ENCODE measurements around the gene RRAD.

RRAD gene

DNA sequence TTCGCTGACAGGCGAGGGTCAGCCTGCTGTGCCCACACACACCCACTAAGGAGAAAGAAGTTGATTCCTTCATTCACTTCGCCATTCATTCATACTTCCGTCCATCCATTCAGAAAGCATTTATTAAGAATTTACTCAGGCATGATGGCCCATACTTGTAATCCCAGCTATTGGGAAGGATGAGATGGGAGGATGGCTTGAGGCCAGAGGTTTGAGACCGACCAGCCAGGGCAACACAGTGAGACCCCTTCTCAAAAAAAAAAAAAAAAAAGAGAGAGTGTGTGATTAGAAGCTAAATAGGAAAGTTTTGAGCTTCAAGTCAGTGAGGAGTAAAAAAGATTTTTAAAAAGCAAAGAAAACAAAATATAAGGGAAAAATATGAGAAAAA, 18.7 kb upstream of the RRAD start:
- no peak overlapping the region for H3K4me3 ChIP-seq (replicated peaks; ENCODE audit: low read depth, low read length)
- DNase-seq (ENCODE audit: extremely low read depth, low read depth) = no peak
- TF ChIP-seq, protein P1, sequence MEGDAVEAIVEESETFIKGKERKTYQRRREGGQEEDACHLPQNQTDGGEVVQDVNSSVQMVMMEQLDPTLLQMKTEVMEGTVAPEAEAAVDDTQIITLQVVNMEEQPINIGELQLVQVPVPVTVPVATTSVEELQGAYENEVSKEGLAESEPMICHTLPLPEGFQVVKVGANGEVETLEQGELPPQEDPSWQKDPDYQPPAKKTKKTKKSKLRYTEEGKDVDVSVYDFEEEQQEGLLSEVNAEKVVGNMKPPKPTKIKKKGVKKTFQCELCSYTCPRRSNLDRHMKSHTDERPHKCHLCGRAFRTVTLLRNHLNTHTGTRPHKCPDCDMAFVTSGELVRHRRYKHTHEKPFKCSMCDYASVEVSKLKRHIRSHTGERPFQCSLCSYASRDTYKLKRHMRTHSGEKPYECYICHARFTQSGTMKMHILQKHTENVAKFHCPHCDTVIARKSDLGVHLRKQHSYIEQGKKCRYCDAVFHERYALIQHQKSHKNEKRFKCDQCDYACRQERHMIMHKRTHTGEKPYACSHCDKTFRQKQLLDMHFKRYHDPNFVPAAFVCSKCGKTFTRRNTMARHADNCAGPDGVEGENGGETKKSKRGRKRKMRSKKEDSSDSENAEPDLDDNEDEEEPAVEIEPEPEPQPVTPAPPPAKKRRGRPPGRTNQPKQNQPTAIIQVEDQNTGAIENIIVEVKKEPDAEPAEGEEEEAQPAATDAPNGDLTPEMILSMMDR (IDR thresholded peaks at IDR 0.05; ENCODE audit: low read depth, low read length, missing control alignments) = no peak

DNA sequence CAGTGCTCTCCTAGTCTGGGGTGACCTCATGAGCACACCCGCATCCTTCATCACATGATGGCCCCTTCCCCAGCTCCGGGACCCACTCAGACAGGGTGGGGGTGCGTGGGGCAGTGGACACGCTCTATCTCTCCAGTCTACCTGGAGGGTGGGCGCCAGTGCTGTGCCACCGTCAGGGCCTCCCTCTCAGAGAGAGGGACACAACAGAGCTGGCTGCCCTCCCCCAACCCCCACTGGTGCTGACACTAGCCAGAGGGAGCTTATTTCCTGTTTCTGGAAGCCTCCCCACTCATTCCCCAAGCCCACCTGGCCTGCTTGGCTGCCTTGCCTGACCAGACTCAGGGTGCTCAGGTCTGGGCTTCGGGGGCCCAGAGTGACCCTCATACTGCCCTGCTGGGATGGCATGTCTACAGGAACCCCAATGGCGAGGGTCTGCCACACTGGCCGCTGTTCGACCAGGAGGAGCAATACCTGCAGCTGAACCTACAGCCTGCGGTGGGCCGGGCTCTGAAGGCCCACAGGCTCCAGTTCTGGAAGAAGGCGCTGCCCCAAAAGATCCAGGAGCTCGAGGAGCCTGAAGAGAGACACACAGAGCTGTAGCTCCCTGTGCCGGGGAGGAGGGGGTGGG, 18.2 kb upstream of the RRAD start:
- H3K4me3 ChIP-seq (replicated peaks; ENCODE audit: low read depth, low read length) = no peak overlapping the region
- no peak for DNase-seq (ENCODE audit: extremely low read depth, low read depth)
- TF ChIP-seq, protein P1 (IDR thresholded peaks at IDR 0.05; ENCODE audit: low read depth, low read length, missing control alignments) = no peak

DNA sequence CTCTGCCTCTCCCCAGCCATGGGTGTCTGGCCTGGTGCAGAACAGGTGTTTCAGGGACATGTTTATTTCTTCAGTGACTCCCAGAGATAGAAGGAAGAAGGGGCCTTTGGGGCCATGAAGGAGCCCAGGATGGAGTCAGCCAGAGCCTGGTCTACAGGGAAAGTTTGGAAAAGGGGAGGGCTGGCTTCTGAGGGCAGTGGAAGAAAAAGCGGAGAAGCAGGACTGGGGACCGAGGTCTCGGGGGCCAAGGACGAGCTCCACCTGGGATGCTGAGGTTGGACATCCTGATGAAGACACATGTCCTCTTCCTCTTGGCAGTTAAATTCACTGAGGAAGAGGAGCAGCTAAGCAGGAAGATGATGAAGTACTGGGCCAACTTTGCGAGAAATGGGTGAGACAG, 17.6 kb upstream of the RRAD start:
- H3K4me3 ChIP-seq (replicated peaks; ENCODE audit: low read depth, low read length) = no peak overlapping the region
- DNase-seq (ENCODE audit: extremely low read depth, low read depth) = no peak
- TF ChIP-seq, protein P1 (IDR thresholded peaks at IDR 0.05; ENCODE audit: low read depth, low read length, missing control alignments) = no peak

DNA sequence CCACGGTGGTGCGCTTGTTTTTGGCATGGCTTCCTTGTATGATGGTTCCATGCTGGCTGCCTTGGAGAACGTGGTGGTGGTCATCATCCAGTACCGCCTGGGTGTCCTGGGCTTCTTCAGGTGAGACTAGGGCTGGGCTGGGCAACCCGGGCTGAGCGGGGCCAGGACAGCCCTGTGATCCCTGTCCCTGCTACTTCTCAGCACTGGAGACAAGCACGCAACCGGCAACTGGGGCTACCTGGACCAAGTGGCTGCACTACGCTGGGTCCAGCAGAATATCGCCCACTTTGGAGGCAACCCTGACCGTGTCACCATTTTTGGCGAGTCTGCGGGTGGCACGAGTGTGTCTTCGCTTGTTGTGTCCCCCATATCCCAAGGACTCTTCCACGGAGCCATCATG, 14.9 kb upstream of the RRAD start:
- no peak overlapping the region for H3K4me3 ChIP-seq (replicated peaks; ENCODE audit: low read depth, low read length)
- no peak for DNase-seq (ENCODE audit: extremely low read depth, low read depth)
- TF ChIP-seq, protein P1 (IDR thresholded peaks at IDR 0.05; ENCODE audit: low read depth, low read length, missing control alignments) = no peak

DNA sequence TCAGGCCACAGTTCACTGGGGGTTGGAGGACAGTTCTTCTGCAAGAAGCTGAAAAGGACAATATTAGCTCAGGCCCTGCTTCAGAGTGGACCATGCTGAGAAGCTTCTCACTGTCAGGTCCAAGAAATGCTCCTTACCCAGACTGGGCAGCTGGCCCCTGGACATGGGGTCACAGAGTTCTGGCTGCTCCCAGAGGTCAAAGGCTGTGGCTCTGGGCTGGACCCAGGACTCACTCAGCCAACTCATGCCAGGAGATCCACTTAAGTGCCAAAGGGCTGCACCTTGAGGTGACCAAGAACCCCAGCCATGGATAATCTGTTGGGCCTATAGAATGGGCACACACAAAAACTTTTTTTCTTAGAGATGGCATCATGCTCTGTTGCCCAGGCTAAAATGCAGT, 14.0 kb upstream of the RRAD start:
- H3K4me3 ChIP-seq (replicated peaks; ENCODE audit: low read depth, low read length) = no peak overlapping the region
- TF ChIP-seq, protein P1 (IDR thresholded peaks at IDR 0.05; ENCODE audit: low read depth, low read length, missing control alignments) = no peak
- no peak for DNase-seq (ENCODE audit: extremely low read depth, low read depth)

DNA sequence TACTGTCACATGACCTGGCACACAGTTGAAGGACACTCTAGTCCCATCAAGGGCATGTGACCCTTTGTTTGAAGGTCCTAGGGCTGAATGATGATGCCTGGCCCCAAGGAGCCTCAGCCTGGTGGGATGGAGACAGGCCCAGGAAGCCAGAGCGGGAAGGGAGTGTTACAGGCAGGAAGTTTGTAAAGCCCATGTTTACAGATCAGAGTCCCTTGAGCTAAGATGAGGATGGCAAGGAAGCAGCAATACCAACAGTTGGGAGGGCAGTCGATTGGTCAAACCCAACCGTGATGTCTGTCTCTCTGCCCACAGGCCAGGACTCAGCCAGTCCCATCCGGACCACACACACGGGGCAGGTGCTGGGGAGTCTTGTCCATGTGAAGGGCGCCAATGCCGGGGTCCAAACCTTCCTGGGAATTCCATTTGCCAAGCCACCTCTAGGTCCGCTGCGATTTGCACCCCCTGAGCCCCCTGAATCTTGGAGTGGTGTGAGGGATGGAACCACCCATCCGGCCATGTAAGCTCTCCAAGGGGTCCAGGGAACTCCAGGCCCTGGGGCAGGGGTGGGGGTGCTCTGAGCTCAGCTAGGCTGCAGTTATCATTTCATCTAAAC, 12.5 kb upstream of the RRAD start:
- TF ChIP-seq, protein P1 (IDR thresholded peaks at IDR 0.05; ENCODE audit: low read depth, low read length, missing control alignments) = no peak
- H3K4me3 ChIP-seq (replicated peaks; ENCODE audit: low read depth, low read length) = no peak overlapping the region
- DNase-seq (ENCODE audit: extremely low read depth, low read depth) = no peak
